ENCODE data around the gene SDS.

SDS gene

DNA sequence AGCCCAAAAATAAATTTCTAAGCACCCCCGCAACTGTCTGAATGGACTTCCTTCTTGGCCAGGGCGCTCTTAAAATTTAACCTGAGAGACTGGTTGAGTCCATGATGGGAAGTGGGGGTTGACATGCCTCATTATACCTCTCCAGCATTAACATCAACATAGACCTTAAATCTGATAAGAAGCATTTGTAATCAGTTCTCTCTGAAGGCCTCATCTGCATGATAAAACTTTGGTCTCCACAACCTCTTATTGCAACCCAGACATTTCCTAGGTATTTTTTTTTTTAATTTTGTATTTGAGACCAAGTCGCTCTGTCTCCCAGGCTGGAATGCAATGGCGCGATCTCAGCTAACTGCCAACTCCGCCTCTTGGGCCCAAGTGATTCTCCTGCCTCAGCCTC, 58.4 kb downstream of the SDS start:
- no peak for DNase-seq

Measured in NCI-H226 (cell line).